NCI-H2196 (cell line): ENCODE results near the gene KDM4B.

Experiments used
- DNase-seq: peaks from one replicate; lab custom pipeline; 2025; ENCODE audit not compliant: unreplicated experiment; lab: John Stamatoyannopoulos, UW

The KDM4B gene

DNA sequence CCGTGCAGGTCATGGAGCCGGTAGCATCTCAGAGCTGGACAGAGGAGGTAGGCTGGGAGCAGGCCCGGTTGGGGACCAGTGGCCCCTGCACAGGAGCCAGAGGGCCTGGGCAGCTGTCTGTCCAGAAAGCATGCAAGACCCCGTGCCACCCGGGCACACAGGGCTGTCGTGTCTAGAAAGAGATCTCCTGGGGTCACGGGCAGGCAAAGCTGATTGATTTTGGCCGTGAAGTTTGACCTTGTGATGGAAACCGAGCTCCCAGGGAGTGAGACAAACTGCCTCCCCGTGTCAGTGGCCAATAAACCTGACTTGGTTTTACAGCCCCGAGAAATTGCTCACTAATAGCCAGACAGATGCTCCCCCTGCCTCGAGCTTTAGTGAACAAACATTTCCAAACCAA lies 98.8 kb downstream of the KDM4B start:
- DNase-seq = no peak

DNA sequence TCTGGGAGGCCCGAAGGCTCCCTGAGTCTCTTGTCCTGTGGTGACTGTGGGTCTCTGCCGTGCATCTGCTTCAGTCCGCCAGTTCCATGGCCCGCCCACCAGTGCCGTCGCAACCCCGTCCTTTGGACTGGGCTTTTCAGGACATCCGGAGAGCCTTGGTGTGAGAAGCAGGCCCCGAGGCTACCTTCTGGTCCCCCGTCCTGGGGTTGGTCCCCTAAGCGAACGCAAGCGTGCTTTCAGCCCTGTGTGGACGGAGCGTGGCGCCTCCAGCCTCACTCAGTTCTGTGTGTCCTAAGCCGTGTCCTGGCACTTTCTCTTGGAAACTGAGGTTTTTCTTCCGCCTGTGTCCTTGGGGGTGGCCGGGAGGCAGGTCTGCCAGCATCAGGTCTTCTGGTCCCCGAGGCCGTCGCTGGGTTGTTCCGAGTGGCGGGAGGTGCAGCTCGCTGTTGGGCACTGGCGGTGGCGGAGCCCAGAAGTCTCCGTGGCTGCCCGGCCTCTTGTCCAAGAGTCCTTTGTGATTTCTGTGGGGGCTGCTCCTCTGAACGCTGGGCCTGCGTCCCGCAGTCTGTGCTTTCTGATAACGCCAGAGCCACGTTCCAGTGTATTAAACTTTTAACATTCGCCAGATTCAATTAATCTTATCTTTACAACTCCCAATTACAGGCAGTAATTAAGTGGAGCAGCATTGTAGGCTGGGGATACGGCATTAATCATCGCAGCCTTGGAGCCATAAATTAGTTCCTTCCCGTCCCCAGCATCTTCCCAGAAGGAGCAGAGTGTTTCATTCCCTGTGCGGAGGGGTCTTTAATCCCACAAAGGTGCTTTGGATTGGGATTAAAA lies 99.5 kb downstream of the KDM4B start:
- DNase-seq = no peak

DNA sequence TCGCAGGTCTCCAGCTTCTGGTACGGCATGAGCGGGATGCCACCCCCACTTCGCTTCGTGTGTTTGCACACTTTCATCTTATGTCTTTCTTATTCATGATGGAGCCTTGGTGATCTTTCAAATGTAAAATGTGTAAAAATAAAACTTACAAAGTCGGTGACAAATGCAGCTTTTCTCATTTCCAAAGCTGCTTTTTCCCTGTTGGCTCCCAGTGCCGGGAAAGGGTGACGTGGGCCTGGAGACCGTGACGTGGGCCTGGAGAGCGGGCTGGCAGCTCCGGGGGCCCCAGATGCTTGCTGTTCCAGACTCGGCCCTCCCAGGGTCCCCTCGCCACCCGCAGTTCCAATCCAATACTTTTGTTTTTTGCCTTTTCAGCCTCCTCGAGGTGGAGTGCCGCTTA lies 101.4 kb downstream of the KDM4B start:
- no peak for DNase-seq

DNA sequence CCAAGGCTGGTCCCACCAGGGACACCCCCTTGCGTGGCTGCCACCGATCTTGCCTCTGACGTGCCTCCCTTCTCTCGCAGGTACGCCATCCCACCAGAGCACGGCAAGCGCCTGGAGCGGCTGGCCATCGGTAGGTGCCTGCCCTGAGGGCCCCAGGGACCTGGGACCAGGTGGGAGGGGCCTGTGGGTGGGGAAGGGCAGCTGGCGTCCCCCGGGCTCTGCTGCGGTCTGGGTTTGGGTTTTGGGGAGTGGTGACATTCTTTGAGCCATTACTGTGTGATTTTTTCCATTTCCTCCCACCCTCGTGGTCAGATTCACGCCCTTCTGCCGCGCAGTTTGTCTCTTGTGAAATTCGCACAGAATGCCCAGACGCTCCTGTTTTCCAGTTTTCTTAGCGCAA lies 102.0 kb downstream of the KDM4B start:
- DNase-seq = no peak

DNA sequence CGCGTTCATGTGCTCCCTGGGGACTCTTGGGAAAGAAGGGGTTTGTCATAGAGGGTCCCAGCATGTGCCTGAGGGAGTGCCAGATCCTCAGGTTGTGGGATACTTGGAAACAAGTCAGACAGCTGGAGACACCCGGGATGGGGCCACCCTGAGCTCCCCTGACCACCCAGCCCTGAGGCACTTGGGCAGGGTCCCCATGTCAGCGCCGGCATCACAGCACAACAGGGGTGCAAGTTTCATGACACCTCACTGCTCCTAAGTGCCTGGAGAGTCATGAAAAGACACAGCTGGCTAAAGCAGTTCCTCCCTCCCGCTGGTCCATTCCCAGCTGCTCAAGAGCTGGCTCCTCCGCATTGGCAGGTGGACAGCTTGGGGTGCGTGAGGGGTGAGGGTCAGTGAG lies 102.7 kb downstream of the KDM4B start:
- no peak for DNase-seq

DNA sequence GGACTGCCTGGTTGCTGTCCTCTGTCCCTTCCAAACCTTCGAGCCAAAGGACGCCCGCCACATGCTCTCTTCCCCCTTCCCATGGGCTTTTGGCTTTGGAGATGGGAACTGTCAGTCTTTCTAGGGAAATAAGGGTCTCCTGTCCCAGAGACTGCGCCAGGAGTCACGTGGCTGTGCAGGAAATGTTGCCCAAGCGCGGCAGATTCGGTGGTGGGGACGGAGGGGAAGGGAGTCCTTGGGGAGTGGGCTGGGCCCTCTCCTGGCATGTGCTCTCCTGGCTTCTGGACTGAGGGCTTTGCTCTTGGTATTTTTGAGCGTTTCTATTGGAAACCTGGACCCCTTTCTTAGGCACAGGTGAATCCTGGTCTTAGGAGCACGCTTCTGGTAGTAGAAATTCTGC lies 103.2 kb downstream of the KDM4B start:
- DNase-seq = no peak

DNA sequence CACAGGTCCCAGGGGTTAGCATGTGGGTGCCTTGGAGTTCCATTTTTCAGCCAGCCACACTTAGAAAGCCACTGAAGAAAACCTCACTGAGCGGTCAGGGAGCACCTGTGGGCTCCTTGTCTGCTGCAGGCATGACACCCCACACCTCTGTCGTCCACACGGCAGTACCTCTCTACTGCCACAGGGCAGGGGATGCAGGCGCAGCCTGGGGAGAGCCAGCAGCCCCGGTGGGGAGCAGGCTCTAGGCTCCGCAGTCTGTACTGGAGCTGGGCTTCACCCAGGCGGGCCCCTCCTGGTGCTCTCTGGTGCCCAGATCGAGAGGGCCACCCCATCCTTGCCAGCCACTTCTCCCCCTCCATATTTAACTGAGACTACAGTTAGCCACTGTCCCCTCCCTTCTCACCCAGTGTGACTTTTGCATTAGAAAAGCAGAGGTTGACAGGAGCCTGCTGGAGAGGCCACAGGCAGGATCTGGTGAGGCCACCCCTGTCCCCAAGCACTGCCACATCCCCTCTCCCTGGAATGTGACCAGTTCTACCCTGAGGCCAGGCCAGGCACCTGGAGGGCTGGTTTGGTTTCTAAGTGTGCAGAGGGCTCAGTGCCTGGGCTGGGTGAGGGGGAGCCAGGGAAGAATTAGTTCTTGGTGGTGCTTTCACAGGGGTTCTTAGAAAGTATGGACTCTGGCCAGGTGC lies 104.4 kb downstream of the KDM4B start:
- DNase-seq = no peak

DNA sequence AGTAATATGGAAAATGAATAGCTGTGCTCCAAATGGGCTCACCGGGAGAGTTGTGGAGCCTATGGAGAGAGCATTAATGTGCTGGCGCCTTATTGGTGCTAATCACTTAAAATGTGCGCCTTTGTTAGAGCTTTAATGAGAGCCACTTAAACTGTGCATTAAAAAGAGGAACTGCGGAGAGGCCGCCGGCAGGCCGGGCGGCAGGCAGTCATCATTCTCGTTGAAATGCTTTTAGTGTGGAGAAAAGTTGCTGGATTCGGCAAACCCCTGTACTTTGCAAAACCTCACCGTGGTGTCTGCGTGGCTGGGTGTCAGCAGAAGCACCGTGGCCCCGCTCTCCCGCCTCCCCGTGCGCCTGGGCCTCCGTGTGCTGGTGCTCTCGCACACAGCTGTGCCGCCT lies 105.5 kb downstream of the KDM4B start:
- no peak for DNase-seq

DNA sequence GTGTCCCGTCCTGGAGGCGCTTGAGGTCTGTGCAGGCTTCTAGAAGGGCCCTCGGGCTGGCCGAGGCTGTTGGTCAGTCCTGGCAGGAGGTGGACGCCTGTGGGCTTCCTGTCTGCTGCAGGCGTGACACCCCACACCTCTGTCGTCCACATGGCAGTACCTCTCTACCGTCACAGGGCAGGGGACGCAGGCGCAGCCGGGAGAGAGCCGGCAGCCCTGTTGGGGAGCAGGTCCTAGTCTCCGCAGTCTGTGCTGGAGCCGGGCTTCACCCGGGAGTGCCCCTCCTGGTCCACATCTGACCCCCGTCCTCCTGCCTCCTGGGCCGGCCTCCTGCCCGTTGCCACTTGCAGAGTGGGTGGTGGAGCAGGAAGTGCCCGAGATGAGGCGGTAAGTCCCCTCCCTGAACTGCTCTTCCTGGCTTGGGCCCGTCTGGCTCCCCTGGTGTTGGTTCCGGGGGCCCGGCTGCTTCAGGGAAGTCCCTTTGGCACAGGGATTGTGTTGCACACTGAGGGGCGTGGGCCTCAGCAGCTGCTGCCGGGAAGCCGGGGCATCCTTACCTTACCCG lies 106.0 kb downstream of the KDM4B start:
- no peak for DNase-seq

DNA sequence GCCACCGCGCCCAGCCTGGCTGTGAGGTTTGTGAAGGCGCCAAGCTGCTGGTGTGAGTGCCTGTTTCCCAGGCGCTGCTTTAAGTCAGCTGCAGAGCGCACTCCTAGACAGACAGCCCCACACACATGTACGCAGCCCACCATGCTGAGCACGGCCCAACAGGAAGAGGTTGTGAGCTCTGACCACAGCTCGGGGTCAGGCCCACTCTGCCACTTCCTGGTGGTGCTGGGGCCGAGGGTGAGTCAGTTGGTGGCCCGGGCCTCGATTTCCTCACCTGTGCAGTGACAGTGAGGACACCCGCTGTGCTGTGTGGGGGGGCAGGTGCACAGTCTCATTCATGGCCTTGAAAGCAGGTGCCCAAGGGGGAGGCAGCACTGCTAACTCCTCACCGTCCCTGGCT lies 106.7 kb downstream of the KDM4B start:
- no peak for DNase-seq

DNA sequence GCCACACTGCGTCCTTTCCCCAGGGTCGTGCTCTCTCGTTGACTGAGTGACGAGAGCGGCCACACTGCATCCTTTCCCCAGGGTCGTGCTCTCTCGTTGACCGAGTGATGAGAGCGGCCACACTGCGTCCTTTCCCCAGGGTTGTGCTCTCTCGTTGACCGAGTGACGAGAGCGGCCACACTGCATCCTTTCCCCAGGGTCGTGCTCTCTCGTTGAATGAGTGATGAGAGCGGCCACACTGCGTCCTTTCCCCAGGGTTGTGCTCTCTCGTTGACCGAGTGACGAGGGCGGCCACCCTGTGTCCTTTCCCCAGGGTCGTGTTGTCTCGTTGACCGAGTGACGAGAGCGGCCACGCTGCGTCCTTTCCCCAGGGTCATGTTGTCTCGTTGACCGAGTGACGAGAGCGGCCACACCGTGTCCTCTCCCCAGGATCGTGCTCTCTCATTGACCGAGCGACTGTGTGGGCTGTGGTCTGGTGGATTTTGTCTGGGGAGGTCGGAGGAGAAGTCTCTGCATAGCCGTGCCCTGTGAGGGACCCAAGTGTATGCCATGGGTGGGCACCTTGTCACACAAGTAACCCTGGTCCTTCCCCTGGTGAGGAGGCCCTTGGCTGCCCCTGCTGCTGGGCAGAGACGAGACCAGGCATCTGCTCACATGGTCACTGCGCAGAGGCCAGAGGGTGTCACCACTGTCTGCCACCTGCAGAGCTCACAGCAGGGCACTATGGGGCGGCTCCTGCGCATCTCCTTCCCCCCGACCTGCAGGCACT lies 107.7 kb downstream of the KDM4B start:
- no peak for DNase-seq

DNA sequence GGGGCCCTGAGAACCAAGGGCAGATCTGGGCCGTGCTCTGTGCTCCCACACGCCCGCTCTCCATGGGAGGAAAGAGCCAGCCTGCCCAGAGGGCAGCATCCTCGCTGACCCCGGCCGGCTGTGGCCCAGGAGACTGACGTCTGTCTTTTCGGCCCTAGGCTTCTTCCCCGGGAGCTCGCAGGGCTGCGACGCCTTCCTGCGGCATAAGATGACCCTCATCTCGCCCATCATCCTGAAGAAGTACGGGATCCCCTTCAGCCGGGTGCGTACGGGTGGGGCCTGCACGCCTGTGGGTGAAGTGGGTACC lies 108.2 kb downstream of the KDM4B start:
- no peak for DNase-seq

DNA sequence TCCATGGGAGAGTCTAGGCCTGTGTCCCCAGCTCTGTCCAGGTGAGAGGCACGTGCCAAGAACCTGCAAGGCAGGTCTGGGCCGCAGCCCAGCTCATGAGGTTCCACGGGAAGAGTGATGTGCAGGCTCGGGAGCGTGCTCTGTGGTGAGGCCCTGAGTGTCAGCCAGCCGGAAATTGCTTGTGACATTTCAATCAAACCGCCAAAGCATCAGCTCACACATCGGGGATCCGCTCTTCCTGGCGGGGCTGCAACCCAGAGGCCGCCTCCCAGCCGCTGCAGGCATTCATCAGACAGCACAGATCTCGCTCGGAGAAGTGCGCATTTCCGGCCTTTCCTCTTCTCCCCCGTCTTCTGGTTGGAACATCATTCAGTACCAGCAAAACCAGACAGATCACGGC lies 109.3 kb downstream of the KDM4B start:
- DNase-seq = no peak

DNA sequence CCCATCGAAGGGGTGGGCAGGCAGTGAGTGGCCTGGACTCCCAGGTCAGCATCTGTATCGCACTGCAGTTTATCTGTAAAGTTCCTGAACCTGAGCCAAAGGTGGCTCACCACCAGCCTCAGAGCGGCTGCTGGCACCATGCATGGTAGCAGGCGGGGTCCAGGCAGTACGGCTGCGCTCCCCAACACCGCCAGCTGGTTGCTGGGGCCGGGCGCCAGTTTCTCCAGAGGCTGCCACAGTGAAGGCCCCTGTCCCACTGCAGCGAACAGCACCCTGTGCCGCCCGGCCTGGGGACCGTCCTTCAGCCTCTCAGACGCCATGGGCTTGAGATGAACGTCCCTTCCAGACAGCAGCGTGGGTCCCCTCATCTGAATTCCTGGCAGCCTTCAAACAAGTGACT lies 109.8 kb downstream of the KDM4B start:
- DNase-seq = no peak

DNA sequence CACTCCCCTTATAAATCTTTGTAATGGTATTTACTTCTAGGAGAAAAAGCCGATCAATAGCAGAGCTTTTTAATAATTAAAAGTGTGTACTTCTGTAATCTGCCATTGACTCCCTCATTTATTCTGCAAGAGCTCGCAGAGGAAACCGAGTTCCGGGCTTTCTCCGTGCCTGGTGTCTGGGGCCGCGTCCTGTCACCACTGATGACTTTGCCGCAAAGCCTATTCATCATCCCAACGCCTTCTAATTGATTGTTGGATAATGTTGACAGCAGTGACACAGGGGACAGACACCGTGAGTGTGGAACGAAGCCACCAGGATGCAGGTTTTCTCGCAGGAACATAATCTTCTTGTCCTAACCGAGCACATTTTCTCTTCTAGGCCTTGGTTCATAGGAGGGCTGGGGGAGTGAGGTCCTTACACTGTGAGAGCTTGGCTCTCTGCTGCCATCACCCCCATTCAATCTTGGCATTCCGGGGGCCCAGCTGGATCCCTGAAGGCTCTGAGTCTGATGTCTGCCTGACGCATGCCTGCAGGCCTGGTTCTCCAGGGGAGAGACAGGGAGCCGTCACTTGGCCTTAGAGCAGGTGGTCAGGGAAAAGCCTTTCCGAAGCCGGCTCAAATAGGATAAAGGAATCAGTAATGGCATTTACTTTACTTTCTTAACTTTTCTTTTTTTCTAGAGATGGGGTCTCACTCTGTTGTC lies 110.3 kb downstream of the KDM4B start:
- no peak for DNase-seq

DNA sequence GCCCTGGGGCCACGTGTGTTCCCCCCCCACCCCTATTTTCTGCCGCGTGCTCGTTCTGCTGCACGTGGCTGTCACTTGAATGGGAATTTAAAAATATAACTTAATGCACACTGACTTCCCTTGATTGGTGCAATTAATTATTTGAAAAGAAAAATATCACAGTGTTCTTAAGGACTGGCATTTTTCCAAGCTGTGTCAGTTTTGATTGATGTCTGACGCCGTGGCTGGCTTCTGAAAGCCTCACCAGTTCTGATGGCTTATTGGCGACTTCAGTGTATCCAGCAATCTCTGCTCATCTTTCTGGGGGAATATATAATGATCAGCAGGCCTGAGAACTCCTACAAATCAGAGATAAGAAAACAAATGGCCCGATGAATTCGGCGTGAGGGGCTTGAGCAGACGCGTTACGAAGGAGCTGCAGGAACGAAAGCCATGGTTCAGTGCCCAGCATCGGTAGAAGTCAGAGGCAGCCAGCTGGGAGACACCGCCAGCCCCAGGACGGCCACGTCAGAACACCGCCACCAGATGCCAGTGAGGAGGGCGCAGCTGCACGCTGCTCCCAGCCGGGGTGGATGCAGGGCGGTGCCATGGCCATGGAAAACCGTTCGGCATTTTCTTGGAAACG lies 111.2 kb downstream of the KDM4B start:
- no peak for DNase-seq

DNA sequence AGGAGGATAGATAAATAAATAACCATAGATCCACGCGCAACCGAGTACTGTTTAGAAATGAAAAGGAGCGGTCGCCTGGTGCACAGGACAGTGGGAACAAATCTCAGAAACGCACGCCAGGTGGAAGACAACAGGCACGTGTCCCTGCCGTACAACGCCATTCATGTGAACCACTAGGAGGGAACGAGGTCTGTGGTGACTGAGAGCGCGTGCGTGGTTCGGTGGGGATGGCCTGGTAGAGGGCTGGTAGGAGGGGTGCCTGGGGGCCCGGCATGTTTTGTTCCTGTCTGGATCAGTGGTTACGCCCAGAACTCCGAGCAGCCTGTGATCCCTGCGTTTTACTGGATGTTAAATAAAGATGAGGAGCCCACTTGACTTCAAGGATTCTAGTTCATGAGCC lies 111.9 kb downstream of the KDM4B start:
- no peak for DNase-seq

DNA sequence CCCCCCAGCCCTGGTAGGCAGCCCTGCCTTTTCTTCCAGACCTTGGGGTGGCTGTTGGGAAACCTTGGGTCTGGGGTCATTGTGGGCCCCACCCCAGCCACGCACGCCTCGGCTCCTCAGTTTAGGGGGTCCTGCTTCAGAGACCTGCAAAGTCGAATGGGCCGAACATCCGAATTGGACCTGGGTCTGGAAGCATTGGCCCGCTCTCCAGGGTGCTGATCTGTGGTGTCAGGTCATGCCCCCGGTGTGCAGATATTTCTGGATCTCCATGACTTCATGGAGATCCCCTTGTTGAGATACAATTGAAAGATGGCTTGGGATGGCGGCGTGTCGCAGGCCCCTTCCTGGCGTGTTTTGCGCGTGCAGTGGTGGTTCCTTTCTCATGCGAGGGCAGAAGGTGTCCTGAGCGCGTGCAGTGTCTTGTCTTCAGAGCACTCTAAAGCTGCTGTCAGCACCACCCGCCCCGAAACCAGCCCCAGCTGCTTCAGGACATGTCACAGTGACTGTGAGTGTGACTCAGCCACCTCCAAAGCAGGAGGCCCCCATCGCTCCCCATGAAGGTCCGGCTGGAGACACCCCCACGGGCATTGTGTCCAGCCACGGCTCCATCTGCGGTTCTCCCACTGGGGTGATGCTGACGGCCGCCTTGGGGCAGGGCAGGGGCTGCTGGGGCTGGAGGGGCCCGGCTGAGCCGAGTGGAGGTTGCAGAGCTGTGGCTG lies 112.7 kb downstream of the KDM4B start:
- DNase-seq = no peak

DNA sequence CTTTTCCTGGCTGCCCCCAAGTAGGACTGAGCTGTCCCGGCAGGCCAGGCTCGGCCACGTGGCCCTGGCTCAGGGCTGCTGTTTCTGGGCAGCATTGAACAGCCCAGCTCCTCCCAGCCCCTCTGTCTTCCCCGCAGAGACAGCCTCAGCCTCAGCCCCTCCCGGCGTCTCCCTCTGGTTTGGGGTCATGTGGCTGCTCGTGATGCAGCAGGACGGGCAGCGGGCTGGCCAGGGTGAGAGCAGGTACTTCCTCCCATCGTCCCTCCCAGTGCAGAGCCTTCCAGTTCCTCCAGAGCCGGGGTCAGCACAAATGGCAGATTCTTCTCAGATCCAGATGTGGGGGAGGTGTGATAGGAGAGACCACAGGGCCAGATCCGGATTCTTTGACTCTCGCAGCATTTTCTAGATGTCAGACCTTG lies 114.6 kb downstream of the KDM4B start:
- no peak for DNase-seq

DNA sequence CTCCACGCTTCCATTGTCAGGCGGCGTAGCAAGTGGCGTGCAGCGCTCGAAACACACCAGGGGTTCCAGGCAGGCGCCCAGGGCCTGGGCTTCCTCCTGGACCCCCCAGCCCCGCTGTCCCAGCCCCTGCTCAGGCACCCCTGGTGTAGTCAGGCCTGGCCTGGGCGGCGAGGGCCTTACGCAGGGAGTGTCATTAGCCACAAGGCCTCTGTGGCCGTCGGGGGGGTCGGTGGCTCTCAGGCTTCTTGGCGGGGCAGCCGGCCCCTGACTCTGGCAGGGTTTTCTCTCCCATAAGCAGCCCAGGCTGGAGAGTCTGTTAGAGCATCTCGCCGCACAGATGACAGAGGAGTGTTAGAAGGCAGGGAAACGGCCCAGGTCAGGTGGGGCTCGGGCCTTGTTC lies 116.7 kb downstream of the KDM4B start:
- no peak for DNase-seq
